ENCODE data around the gene TTC39B.

Gene TTC39B

GRCh38 chr9:15287309-15287708 lies 19.7 kb downstream of the TTC39B start:
- no peak overlapping the region for H3K4me3 Mint-ChIP-seq
- H3K9me3 Mint-ChIP-seq = peaks cover 9% of the 10 kb centered on the region
- H3K4me1 Mint-ChIP-seq (ENCODE audit: low read depth) = peaks cover 29% of the 10 kb centered on the region
- no peak overlapping the region for H3K27ac Mint-ChIP-seq
- peaks cover 21% of the 10 kb centered on the region for H3K36me3 Mint-ChIP-seq (ENCODE audit: low read depth)
- H3K27me3 Mint-ChIP-seq = no peaks in the 10 kb centered on the region

GRCh38 chr9:15286161-15286821 lies 20.7 kb downstream of the TTC39B start:
- peaks cover 14% of the 10 kb centered on the region for H3K36me3 Mint-ChIP-seq (ENCODE audit: low read depth)
- no peaks in the 10 kb centered on the region for H3K27me3 Mint-ChIP-seq
- no peak overlapping the region for H3K4me3 Mint-ChIP-seq
- H3K9me3 Mint-ChIP-seq = peaks cover 9% of the 10 kb centered on the region
- H3K27ac Mint-ChIP-seq = peak overlapping the region; percentile 0
- peaks cover 28% of the 10 kb centered on the region for H3K4me1 Mint-ChIP-seq (ENCODE audit: low read depth)

DNA sequence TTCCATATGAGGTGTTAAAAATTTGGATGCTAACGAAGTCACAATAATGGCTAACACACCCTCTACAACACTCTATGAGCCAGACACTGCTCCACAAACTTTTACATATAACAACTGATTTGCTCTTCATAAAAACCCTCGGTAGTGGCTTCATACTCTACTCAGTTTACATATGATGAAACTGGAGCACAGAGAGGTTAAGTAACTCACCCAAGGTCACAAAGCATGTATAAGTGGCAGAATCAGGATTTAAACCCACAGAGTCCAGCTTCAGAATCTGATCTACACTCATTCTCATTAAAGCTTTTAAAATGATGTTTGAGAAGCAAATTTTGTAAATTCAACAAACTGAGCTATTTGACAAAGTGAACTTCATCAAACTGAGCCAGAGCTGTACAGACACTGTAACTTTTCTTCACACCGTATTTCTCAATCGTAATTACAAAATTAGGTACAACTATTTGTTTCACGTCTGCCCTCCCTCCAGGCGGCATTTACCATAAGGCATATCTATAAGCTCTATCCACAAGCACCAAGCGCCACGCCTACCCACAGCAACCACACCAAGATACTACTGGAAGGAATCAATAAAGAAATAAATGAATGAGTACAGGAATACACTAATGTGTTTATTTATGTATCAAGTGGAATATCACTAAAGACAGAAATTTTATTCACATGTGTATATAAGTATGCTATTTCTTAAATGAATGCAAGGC lies 24.3 kb downstream of the TTC39B start:
- no peak overlapping the region for H3K27ac Mint-ChIP-seq
- no peak overlapping the region for H3K4me3 Mint-ChIP-seq
- peaks cover 6% of the 10 kb centered on the region for H3K36me3 Mint-ChIP-seq (ENCODE audit: low read depth)
- H3K27me3 Mint-ChIP-seq = no peaks in the 10 kb centered on the region
- peaks cover 27% of the 10 kb centered on the region for H3K4me1 Mint-ChIP-seq (ENCODE audit: low read depth)
- H3K9me3 Mint-ChIP-seq = peaks cover 4% of the 10 kb centered on the region

- no peak overlapping the region for H3K27ac Mint-ChIP-seq
- H3K36me3 Mint-ChIP-seq (ENCODE audit: low read depth) = peaks cover under 1% of the 10 kb centered on the region
- H3K4me3 Mint-ChIP-seq = no peak overlapping the region
- peaks cover under 1% of the 10 kb centered on the region for H3K9me3 Mint-ChIP-seq
- peaks cover 16% of the 10 kb centered on the region for H3K4me1 Mint-ChIP-seq (ENCODE audit: low read depth)
- no peaks in the 10 kb centered on the region for H3K27me3 Mint-ChIP-seq
Measured at GRCh38 chr9:15280647-15281046, 26.4 kb downstream of the TTC39B start.

GRCh38 chr9:15278839-15279238 lies 28.2 kb downstream of the TTC39B start:
- H3K4me3 Mint-ChIP-seq = no peak overlapping the region
- H3K9me3 Mint-ChIP-seq = no peaks in the 10 kb centered on the region
- H3K4me1 Mint-ChIP-seq (ENCODE audit: low read depth) = peaks cover 16% of the 10 kb centered on the region
- no peak overlapping the region for H3K27ac Mint-ChIP-seq
- no peaks in the 10 kb centered on the region for H3K27me3 Mint-ChIP-seq
- no peaks in the 10 kb centered on the region for H3K36me3 Mint-ChIP-seq (ENCODE audit: low read depth)

DNA sequence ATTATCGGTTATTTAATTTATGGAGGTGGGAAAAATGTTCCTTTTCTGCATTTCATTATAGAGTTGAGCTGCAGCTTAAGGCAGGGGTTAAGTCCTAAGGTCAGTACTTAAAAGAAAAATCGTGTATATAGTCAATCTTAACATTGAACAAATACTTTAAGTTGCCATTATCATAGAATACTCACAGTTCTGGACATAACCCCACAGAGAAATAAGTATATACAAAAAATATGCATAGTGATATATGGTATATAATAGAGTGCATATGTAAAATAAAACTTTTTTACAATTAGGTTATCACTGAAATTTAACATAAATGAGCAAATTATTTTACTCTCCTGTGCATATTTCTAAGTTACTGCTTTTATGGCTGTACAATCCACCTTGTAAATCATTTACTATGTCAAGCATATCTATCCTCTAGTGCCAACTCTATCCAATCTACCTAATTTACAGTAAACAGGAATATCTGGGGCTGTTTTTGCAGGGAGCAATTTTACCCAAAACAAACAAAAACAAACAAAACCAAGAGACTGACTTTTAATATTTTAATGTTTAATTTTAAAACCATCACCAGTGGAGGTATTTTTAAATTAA lies 28.8 kb downstream of the TTC39B start:
- Mint-ChIP-seq H3K27ac (no peak overlapping the region), H3K9me3 (no peaks in the 10 kb centered on the region), H3K4me1 (ENCODE audit: low read depth) (peaks cover 22% of the 10 kb centered on the region), H3K36me3 (ENCODE audit: low read depth) (no peaks in the 10 kb centered on the region), H3K27me3 (no peaks in the 10 kb centered on the region), H3K4me3 (no peak overlapping the region)

GRCh38 chr9:15277400-15278090 lies 29.5 kb downstream of the TTC39B start:
- Mint-ChIP-seq H3K27me3 (no peaks in the 10 kb centered on the region), H3K4me1 (ENCODE audit: low read depth) (peaks cover 28% of the 10 kb centered on the region), H3K9me3 (no peaks in the 10 kb centered on the region), H3K36me3 (ENCODE audit: low read depth) (no peaks in the 10 kb centered on the region), H3K27ac (no peak overlapping the region), H3K4me3 (no peak overlapping the region)

DNA sequence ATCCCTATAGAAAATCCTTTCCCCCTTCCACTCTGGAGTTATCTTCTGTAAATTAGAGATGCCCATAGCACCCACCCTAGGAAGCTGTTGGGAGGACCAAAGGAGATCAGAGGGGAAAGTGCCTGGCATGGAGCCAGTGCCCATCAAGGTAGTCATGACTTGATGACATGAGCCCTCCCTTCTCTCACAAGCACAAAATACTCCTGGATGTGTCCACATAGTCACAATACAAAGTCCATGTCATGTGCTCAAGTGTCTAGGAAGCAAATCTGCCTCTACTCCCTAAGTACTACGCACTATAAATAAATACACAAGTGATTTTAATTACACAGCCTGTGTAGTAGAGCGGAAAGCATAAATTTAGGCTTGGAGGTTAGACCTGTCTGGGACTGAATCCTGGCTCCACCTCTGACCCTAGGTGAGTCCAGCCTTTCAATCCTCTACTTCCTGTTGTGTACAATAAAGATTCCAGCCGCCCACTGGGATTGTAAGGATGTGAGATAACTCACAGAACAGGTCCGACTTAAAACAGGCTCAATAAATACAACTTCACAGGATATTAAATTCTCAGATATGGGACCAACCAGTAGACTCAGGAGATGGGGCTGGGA lies 30.6 kb downstream of the TTC39B start:
- Mint-ChIP-seq H3K27ac (peak overlapping the region; percentile 33), H3K27me3 (no peaks in the 10 kb centered on the region), H3K4me3 (no peak overlapping the region), H3K36me3 (ENCODE audit: low read depth) (no peaks in the 10 kb centered on the region), H3K9me3 (no peaks in the 10 kb centered on the region), H3K4me1 (ENCODE audit: low read depth) (peaks cover 31% of the 10 kb centered on the region)

GRCh38 chr9:15274425-15274824 lies 32.6 kb downstream of the TTC39B start:
- H3K27ac Mint-ChIP-seq = no peak overlapping the region
- no peaks in the 10 kb centered on the region for H3K9me3 Mint-ChIP-seq

GRCh38 chr9:15272377-15272928 lies 34.6 kb downstream of the TTC39B start:
- Mint-ChIP-seq H3K36me3 (ENCODE audit: low read depth) (no peaks in the 10 kb centered on the region), H3K27me3 (no peaks in the 10 kb centered on the region), H3K4me3 (no peak overlapping the region), H3K27ac (no peak overlapping the region), H3K9me3 (no peaks in the 10 kb centered on the region), H3K4me1 (ENCODE audit: low read depth) (peaks cover 35% of the 10 kb centered on the region)

More at GRCh38 chr9:15274425-15274824, 32.6 kb downstream of the TTC39B start:
- Mint-ChIP-seq H3K36me3 (ENCODE audit: low read depth) (no peaks in the 10 kb centered on the region), H3K4me3 (no peak overlapping the region), H3K27me3 (no peaks in the 10 kb centered on the region), H3K4me1 (ENCODE audit: low read depth) (peaks cover 31% of the 10 kb centered on the region)

- no peak overlapping the region for H3K4me3 Mint-ChIP-seq
- H3K4me1 Mint-ChIP-seq (ENCODE audit: low read depth) = peaks cover 32% of the 10 kb centered on the region
- H3K36me3 Mint-ChIP-seq (ENCODE audit: low read depth) = no peaks in the 10 kb centered on the region
- H3K9me3 Mint-ChIP-seq = no peaks in the 10 kb centered on the region
- no peak overlapping the region for H3K27ac Mint-ChIP-seq
- no peaks in the 10 kb centered on the region for H3K27me3 Mint-ChIP-seq
Measured at GRCh38 chr9:15271403-15271802, 35.6 kb downstream of the TTC39B start.

GRCh38 chr9:15268782-15269181 lies 38.2 kb downstream of the TTC39B start:
- no peaks in the 10 kb centered on the region for H3K9me3 Mint-ChIP-seq
- peaks cover 32% of the 10 kb centered on the region for H3K4me1 Mint-ChIP-seq (ENCODE audit: low read depth)
- H3K27me3 Mint-ChIP-seq = no peaks in the 10 kb centered on the region
- H3K4me3 Mint-ChIP-seq = no peak overlapping the region
- no peaks in the 10 kb centered on the region for H3K36me3 Mint-ChIP-seq (ENCODE audit: low read depth)
- peak overlapping the region; percentile 27 for H3K27ac Mint-ChIP-seq

DNA sequence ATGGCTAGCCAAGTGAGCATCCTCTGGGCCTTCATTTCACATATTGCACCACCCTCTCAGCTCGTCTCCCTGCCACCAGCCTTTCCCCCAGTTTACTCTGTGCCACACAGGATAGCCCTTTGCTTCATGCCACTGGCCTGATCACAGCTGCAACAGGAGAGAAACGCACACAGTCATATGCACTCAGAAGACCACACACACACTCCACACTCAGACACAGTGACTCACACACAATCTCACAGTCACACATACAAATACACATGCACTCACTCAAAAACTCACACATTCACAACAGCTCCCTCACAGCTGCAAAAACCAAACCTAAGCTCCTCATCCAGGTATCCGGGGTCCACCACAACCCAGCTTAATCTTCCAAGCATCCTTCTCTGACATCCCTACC lies 38.7 kb downstream of the TTC39B start:
- Mint-ChIP-seq H3K4me1 (ENCODE audit: low read depth) (peaks cover 32% of the 10 kb centered on the region), H3K9me3 (no peaks in the 10 kb centered on the region), H3K27ac (peak overlapping the region; percentile 27), H3K4me3 (no peak overlapping the region), H3K27me3 (no peaks in the 10 kb centered on the region), H3K36me3 (ENCODE audit: low read depth) (peaks cover under 1% of the 10 kb centered on the region)

DNA sequence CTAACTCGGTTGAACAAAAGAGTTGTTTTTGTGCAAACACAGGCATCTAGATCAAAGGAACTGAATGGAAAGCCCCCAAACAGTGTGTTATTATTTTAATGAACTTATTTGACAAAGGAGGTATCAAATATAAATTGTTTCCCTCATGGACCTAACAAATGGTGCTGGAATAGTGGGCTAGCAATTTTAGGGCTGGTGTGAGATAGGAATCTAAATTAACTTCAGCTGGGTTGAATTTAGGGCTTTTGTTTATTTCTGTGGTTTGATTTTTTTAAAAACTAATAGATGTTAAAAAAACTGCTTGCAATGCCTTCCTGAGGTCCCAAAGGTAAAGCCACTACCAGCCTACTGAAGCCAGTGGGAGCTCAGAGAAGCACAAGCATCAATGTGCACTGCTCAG lies 42.1 kb downstream of the TTC39B start:
- Mint-ChIP-seq H3K27ac (no peak overlapping the region), H3K36me3 (ENCODE audit: low read depth) (peaks cover 4% of the 10 kb centered on the region), H3K9me3 (no peaks in the 10 kb centered on the region), H3K27me3 (no peaks in the 10 kb centered on the region), H3K4me1 (ENCODE audit: low read depth) (peaks cover 27% of the 10 kb centered on the region), H3K4me3 (no peak overlapping the region)

All from stimulated activated naive CD8-positive, alpha-beta T cell treated with anti-CD3 and anti-CD28 coated beads, Interleukin-15, Interleukin-2, amounts not matched to agents 100 ng/mL and 50 ng/mL, for 24 hours (primary cell).